Neural cell (in vitro differentiated cells): ENCODE data around the gene ASPA.

Experiments used
- CTCF ChIP-seq: fragments of 450-650 bp; IDR thresholded peaks from 2 replicates; pipeline ENCODE4 v1.5.1; 2014; ENCODE audit warnings: antibody characterized with exemption, mild to moderate bottlenecking, moderate library complexity; ENCODE audit not compliant: poor library complexity, severe bottlenecking
- EP300 ChIP-seq: fragments of 450-650 bp; conservative IDR thresholded peaks from 2 replicates; pipeline ENCODE4 v1.6.1; 2014; ENCODE audit warnings: antibody characterized with exemption, mild to moderate bottlenecking, moderate library complexity; ENCODE audit not compliant: poor library complexity, severe bottlenecking
- EZH2 ChIP-seq: fragments of 200-600, 300-800 bp; shearing (Covaris generic), sonication (generic); IDR thresholded peaks from 2 replicates; pipeline ENCODE4 v1.6.1; 2014; ENCODE audit warnings: antibody characterized with exemption, low read length, borderline replicate concordance, mild to moderate bottlenecking; ENCODE audit not compliant: insufficient read depth, poor library complexity, severe bottlenecking
- POLR2AphosphoS5 ChIP-seq: IDR thresholded peaks from 2 replicates; pipeline ENCODE4 v1.6.1; 2012
- RAD21 ChIP-seq: fragments of 450-650 bp; conservative IDR thresholded peaks from 2 replicates; pipeline ENCODE4 v1.6.1; 2014; ENCODE audit warnings: antibody characterized with exemption, mild to moderate bottlenecking, moderate library complexity
- SMC3 ChIP-seq: fragments of 450-650 bp; conservative IDR thresholded peaks from 2 replicates; pipeline ENCODE4 v1.6.1; 2014; ENCODE audit warnings: antibody characterized with exemption, mild to moderate bottlenecking, moderate library complexity; ENCODE audit not compliant: poor library complexity
- TAF1 ChIP-seq: IDR thresholded peaks from 2 replicates; pipeline ENCODE4 v1.6.1; 2012; ENCODE audit warnings: low read depth
- TF ChIP-seq, protein P1 (sequence below): IDR thresholded peaks from 2 replicates; pipeline ENCODE4 v1.6.1; 2012; ENCODE audit warnings: borderline replicate concordance

DNA sequence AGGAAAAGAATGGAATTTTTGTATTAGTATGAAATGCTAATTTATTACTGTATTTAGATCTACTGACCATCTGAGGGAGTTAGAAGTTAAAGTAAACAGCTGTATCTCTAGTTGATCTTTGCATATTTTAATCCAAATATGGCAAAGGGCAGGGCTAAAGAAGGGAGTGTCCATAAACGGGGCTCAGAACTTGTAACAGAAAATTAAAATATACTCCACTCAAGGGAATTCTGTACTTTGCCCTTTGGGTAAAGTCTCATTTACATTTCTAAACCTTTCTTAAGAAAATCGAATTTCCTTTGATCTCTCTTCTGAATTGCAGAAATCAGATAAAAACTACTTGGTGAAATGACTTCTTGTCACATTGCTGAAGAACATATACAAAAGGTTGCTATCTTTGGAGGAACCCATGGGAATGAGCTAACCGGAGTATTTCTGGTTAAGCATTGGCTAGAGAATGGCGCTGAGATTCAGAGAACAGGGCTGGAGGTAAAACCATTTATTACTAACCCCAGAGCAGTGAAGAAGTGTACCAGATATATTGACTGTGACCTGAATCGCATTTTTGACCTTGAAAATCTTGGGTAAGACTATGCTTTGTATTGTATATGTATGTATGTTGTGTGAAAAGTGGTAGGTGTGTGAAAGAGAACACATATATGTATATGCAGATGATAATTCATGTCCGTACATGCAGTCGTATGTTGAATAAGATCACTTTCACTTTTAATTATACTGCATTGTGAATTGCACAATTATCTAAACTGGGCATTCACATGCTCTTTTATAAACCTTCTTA lies at the start of gene ASPA:
- TF ChIP-seq POLR2AphosphoS5 (no peak), CTCF (no peak), EZH2 (no peak), RAD21 (no peak), TAF1 (no peak), EP300 (no peak), SMC3 (no peak)
- TF ChIP-seq, protein P1, sequence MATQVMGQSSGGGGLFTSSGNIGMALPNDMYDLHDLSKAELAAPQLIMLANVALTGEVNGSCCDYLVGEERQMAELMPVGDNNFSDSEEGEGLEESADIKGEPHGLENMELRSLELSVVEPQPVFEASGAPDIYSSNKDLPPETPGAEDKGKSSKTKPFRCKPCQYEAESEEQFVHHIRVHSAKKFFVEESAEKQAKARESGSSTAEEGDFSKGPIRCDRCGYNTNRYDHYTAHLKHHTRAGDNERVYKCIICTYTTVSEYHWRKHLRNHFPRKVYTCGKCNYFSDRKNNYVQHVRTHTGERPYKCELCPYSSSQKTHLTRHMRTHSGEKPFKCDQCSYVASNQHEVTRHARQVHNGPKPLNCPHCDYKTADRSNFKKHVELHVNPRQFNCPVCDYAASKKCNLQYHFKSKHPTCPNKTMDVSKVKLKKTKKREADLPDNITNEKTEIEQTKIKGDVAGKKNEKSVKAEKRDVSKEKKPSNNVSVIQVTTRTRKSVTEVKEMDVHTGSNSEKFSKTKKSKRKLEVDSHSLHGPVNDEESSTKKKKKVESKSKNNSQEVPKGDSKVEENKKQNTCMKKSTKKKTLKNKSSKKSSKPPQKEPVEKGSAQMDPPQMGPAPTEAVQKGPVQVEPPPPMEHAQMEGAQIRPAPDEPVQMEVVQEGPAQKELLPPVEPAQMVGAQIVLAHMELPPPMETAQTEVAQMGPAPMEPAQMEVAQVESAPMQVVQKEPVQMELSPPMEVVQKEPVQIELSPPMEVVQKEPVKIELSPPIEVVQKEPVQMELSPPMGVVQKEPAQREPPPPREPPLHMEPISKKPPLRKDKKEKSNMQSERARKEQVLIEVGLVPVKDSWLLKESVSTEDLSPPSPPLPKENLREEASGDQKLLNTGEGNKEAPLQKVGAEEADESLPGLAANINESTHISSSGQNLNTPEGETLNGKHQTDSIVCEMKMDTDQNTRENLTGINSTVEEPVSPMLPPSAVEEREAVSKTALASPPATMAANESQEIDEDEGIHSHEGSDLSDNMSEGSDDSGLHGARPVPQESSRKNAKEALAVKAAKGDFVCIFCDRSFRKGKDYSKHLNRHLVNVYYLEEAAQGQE, result no peak
